Adipose tissue (tissue), 3 donors: ENCODE results near the gene CD99. TPM values are rescaled to one million over a fixed set of nuclear protein-coding genes. Genes with fewer than 3 reads are reported as not detected.
"Not testable (repeated sequence)": the region's sequence is repeated elsewhere in the genome, so short reads cannot be mapped to it uniquely, and the experiment has no call there.

Source experiments
- H3K27ac ChIP-seq: one replicate; pipeline ENCODE4 v1.5.1; 2013; ENCODE audit warnings: low read depth, low read length
- WGBS, 3 donors: extraction: QIAGEN DNeasy Blood & Tissue Kit; methylation state at CpG; one replicate each; pipeline ENCODE4 v1.1.7; 2013; 5-methylcytosine and 5-hydroxymethylcytosine counted together
- polyA plus RNA-seq, 3 donors: library from polyadenylated mRNA; stranded (reverse); fragments of 200-250 nt; gene quantifications; one replicate each; pipeline ENCODE4 v1.2.3, GENCODE V29; 2013
- donor health status: healthy with polysubstance abuse.
- donor health status: Bipolar disorder and iron deficiency.
- donor health status: healthy.

The CD99 gene
- polyA plus RNA-seq, 3 donors = 150 to 408 (median 284) TPM

- 57 to 75% (median 64%) methylated on average over 4 of the region's 4 CpGs for WGBS, 3 donors
- no peak overlapping the region for H3K27ac ChIP-seq
Observed at GRCh38 chrX:2670978-2671377, 20.1 kb upstream of the CD99 start.

- 95 to 99% (median 95%) methylated on average over 6 of the region's 6 CpGs for WGBS, 3 donors
- H3K27ac ChIP-seq = no peak overlapping the region
Observed at GRCh38 chrX:2672084-2672483, 19.0 kb upstream of the CD99 start.

DNA sequence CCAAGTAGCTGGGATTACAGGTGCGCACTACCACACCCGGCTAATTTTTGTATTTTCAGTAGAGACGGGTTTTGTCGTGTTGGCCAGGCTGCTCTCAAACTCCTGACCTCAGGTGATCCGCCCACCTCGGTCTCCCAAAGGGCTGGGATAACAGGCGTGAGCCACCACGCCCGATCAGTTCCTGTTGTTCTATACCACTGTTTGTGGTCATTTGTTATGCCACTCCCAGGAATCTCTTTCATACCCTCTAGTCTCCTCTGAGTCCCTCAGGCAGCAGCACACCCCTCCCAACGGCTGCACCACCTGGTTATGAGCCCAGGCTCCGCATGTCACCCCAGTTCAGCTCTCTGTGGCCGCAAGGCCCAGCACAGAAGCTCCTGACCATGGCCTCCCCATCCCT lies 17.5 kb upstream of the CD99 start:
- H3K27ac ChIP-seq = no peak overlapping the region
- WGBS, 3 donors = 91 to 94% (median 93%) methylated on average over 12 of the region's 12 CpGs

GRCh38 chrX:2675657-2676200 lies 15.4 kb upstream of the CD99 start:
- not testable (repeated sequence) for H3K27ac ChIP-seq
- 93 to 95% (median 94%) methylated on average over 7 of the region's 7 CpGs for WGBS, 3 donors

- 55 to 80% (median 80%) methylated on average over 7 of the region's 7 CpGs for WGBS, 3 donors
- H3K27ac ChIP-seq = no peak overlapping the region
Observed at GRCh38 chrX:2676794-2677675, 14.1 kb upstream of the CD99 start.

GRCh38 chrX:2677764-2678163 lies 13.3 kb upstream of the CD99 start:
- 57 to 73% (median 57%) methylated on average over 10 of the region's 10 CpGs for WGBS, 3 donors
- no peak overlapping the region for H3K27ac ChIP-seq

DNA sequence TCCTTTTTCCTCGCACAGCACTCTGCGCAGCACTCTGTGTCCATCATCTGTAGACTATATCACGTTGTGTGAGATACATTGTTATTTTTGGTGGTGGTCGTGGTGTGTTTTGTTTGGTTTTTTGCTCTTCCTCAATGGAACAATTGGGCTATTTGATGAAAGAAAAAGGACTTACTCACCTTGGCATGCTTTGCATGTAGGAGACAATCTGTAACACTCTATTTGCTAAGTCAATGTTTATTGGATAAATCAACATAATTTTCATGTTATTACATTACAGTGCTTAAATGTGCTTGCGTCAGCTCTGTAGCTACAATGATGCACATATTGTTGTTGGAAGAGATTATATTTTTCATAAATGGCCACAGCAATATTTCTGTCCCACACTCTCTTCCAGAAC lies 12.5 kb upstream of the CD99 start:
- 69 to 88% (median 74%) methylated on average over 5 of the region's 5 CpGs for WGBS, 3 donors
- no peak overlapping the region for H3K27ac ChIP-seq

GRCh38 chrX:2679534-2680485 lies 11.3 kb upstream of the CD99 start:
- no peak overlapping the region for H3K27ac ChIP-seq
- WGBS, 3 donors = 66 to 71% (median 71%) methylated on average over 9 of the region's 9 CpGs

- no peak overlapping the region for H3K27ac ChIP-seq
- WGBS, 3 donors = 64 to 94% (median 77%) methylated on average over 6 of the region's 6 CpGs
Observed at GRCh38 chrX:2680486-2681348, 10.4 kb upstream of the CD99 start.

DNA sequence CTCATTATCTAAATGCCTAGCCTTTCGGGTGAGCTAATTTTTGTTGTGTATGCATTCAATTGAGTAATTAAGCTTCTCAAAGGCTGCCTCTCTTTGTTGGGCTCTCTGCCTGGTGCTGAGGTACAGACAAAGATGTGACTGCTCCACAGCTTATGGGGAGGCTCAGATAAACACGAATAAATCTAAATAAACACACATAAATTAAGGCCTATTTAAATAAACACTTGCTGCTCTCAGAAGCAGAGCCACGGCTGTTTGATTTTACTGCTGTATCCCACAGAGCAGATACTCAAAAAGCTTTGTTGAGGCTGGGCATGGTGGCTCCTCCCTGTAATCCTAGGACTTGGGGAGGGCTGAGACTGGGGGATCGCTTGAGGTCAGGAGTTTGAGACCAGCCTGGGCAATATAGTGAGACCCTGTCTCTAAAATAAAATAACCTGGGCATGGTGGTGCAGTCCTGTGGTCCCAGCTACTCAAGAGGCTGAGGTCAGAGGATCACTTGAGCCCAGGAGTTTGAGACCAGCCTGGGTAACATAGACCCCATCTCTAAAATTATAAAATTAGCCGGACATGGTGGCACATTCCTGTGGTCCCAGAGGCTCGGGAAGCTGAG lies 8.4 kb upstream of the CD99 start:
- 75 to 87% (median 82%) methylated on average over 6 of the region's 6 CpGs for WGBS, 3 donors

GRCh38 chrX:2684256-2684655 lies 6.8 kb upstream of the CD99 start:
- H3K27ac ChIP-seq = no peak overlapping the region
- WGBS, 3 donors = 81 to 100% (median 91%) methylated on average over 1 of the region's 1 CpG

More for the DNA sequence above, 8.4 kb upstream of the CD99 start:
- H3K27ac ChIP-seq = no peak overlapping the region

GRCh38 chrX:2685886-2686285 lies 5.2 kb upstream of the CD99 start:
- WGBS, 3 donors = 81 to 95% (median 94%) methylated on average over 5 of the region's 5 CpGs
- H3K27ac ChIP-seq = no peak overlapping the region

- 39 to 81% (median 73%) methylated on average over 35 to 37 of the region's 37 CpGs for WGBS, 3 donors
- no peak overlapping the region for H3K27ac ChIP-seq
Observed at GRCh38 chrX:2689773-2690666, 1.1 kb upstream of the CD99 start.

DNA sequence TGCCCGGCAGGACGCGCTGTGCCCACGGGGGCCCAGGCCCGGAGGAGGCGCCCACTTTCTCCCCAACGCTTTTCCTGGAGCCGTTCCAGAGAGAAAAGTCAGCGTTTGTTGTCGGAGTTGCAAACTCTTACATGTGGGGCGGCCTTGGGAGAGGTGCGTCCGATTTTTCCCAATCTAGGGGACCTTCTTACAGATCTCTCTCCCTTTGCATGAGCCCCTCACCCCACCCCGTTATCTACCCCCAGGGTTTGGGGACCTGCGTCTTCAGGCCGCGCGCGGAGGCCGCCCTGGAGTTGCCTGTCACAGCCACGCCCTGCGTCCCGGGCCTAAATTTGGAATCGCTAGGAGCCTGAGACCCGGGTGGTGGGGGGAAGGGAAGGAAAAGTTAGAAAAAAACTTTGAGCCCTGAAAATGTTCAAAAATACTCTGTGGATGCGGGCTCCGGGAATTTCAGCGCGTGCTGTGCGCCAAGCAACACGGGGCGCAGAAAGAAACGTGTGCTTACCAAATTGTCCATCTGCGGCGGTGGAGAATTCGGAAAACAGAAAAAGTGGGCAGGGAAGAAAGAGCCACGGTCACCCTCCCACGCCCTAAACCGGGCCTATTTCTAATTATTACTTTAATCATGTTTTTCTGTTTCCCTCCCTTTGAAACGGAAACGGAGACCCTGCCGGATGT lies 587 bp downstream of the CD99 start:
- WGBS, 3 donors = 0 to 1% (median 0%) methylated on average over 37 to 42 of the region's 42 CpGs

DNA sequence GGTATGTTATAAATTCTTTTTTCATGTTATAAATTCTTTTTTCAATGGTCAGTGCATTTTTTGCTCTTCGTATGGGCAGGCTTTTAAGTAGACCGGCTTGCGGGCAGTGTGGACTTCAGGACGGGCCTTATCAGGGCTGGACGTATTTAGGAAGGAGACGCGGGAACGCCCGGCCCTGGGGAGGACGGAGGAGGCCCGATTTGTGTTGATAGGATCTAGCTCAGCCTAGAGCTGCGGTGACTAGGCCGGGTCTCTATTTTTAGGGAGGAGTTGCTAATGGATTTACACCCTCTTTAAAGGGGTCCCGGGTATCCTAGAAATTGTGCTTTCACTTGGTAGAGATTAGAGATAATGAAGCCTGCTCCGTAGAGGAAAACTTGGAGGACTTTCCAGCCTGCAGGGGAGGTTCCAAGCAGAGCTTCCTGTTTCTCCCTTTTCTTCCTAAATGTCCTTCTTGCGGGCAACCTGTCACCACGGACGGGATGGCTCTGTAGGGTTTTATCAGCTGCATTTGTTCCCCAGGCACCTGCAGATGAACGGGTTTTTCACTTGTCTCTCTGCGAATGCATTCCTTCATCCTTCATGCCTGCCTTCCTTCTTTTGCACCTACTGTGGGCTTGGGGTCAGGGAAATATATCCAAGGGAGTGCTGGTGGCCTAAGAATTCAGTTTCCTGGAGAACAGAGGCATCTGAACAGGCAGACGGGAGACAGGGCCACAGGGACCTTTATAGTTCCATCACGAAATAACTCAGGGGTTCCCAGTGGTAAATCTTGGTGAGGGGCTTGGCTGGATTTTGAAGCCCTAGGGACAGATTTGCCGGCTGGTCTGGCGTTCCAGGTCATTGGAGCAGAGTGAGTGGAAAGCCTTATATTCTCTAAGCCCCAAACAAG lies 1.4 kb downstream of the CD99 start:
- WGBS, 3 donors = 6 to 12% (median 9%) methylated on average over 24 of the region's 24 CpGs
- H3K27ac ChIP-seq = peak overlapping the region; percentile 65

More for the DNA sequence above, 587 bp downstream of the CD99 start:
- H3K27ac ChIP-seq = peak overlapping the region; percentile 61
